ENCODE results near the gene ZC3H6.

ZC3H6 gene

DNA sequence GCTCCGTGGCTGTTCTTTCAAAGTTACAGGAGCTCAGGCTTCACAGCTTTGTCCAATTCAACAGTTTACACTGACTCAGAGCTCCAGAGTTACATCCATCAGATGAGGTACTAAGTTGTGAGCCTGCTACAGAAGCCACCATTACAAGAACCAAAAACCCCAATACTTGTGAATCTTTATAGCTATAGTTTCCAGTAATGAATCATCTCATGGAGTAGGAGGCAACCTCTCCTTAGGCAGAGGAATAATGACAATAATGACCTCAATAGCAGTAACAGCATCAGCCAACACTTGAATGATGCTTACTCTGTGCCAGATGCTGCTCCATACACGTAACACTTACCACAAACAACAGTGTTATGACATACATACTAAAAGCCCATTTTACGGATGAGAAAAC lies 24.1 kb upstream of the ZC3H6 start:
- DNase-seq (ENCODE audit: low read depth) = peak; percentile 73
- no peak overlapping the region for H3K4me3 ChIP-seq (ENCODE audit: control insufficient read depth, low read depth, low read length)
- TF ChIP-seq, protein P1, sequence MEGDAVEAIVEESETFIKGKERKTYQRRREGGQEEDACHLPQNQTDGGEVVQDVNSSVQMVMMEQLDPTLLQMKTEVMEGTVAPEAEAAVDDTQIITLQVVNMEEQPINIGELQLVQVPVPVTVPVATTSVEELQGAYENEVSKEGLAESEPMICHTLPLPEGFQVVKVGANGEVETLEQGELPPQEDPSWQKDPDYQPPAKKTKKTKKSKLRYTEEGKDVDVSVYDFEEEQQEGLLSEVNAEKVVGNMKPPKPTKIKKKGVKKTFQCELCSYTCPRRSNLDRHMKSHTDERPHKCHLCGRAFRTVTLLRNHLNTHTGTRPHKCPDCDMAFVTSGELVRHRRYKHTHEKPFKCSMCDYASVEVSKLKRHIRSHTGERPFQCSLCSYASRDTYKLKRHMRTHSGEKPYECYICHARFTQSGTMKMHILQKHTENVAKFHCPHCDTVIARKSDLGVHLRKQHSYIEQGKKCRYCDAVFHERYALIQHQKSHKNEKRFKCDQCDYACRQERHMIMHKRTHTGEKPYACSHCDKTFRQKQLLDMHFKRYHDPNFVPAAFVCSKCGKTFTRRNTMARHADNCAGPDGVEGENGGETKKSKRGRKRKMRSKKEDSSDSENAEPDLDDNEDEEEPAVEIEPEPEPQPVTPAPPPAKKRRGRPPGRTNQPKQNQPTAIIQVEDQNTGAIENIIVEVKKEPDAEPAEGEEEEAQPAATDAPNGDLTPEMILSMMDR (conservative IDR thresholded peaks at IDR 0.05; ENCODE audit: control insufficient read depth, insufficient read depth, low read depth, low read length) = no peak

DNA sequence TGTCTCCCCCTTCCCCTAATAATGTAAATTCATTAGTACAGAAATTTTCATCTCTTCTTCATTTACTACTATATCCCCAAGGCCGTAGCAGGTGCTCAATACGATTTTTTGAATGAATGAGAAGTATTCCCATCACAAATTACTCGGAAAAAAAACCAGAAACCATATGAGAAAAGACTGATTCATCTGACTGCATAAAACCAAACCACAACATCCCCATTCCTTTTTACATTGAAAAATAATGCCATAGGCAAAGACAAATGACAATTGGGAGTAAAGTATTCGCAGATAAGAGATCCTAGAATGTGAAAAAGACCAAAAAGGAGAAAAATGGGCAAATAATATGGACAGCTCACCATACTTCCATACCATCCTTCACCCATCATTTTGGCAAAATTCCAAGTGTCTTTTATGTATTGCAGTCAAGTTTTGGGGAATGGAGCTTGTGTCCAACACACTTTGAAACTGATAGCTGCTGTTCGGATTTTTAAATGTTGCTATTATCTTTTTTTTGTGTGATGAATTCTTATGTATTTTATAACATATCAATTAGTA lies 22.1 kb upstream of the ZC3H6 start:
- H3K4me3 ChIP-seq (ENCODE audit: control insufficient read depth, low read depth, low read length) = no peak overlapping the region
- TF ChIP-seq, protein P1 (conservative IDR thresholded peaks at IDR 0.05; ENCODE audit: control insufficient read depth, insufficient read depth, low read depth, low read length) = no peak
- peak; percentile 25 for DNase-seq (ENCODE audit: low read depth)

- TF ChIP-seq, protein P1 (conservative IDR thresholded peaks at IDR 0.05; ENCODE audit: control insufficient read depth, insufficient read depth, low read depth, low read length) = no peak
- H3K4me3 ChIP-seq (ENCODE audit: control insufficient read depth, low read depth, low read length) = peak within 1 kb of the TSS; percentile 80
- peak; percentile 80 for DNase-seq (ENCODE audit: low read depth)
Measured at GRCh38 chr2:112254466-112255240, 20.7 kb upstream of the ZC3H6 start, which contains the start of gene ZC3H8. Gene ZC3H8 (minus strand): TSS chr2:112255042. CDS start chr2:112254981, 61 bp downstream.

GRCh38 chr2:112255875-112256274 lies 19.5 kb upstream of the ZC3H6 start:
- no peak overlapping the region for H3K4me3 ChIP-seq (ENCODE audit: control insufficient read depth, low read depth, low read length)
- TF ChIP-seq, protein P1 (conservative IDR thresholded peaks at IDR 0.05; ENCODE audit: control insufficient read depth, insufficient read depth, low read depth, low read length) = no peak
- DNase-seq (ENCODE audit: low read depth) = no peak

- no peak for DNase-seq (ENCODE audit: low read depth)
- H3K4me3 ChIP-seq (ENCODE audit: control insufficient read depth, low read depth, low read length) = no peak overlapping the region
- TF ChIP-seq, protein P1 (conservative IDR thresholded peaks at IDR 0.05; ENCODE audit: control insufficient read depth, insufficient read depth, low read depth, low read length) = no peak
Measured at GRCh38 chr2:112256654-112257053, 18.7 kb upstream of the ZC3H6 start.

GRCh38 chr2:112257575-112257974 lies 17.8 kb upstream of the ZC3H6 start:
- TF ChIP-seq, protein P1 (conservative IDR thresholded peaks at IDR 0.05; ENCODE audit: control insufficient read depth, insufficient read depth, low read depth, low read length) = no peak
- peak; percentile 61 for DNase-seq (ENCODE audit: low read depth)
- H3K4me3 ChIP-seq (ENCODE audit: control insufficient read depth, low read depth, low read length) = no peak overlapping the region
